Keratinocyte (primary cell): ENCODE data around the gene MVB12B. TPM values are rescaled to one million over a fixed set of nuclear protein-coding genes. Genes with fewer than 3 reads are reported as not detected.

Experiments used
- DNase-seq: peaks from one replicate; pipeline ENCODE4 v3.0.0-alpha.2; 2011; ENCODE audit warnings: low read depth, missing footprints, low spot score
- FAIRE-seq: peaks from 2 replicates; lab custom pipeline; 2011; peaks lifted over from hg19 to GRCh38; lab: Jason Lieb, UNC
- H2AFZ ChIP-seq: 2 replicates; pipeline ENCODE4 v1.6.0; 2012; ENCODE audit warnings: low read length, control low read depth, inconsistent platforms; ENCODE audit not compliant: control insufficient read depth
- H3K27ac ChIP-seq: 2 replicates; pipeline ENCODE4 v1.5.1; 2011; ENCODE audit warnings: low read length; ENCODE audit not compliant: control insufficient read depth, insufficient read depth
- H3K27me3 ChIP-seq: 3 replicates; pipeline ENCODE4 v1.6.0; 2011; ENCODE audit warnings: low read length; ENCODE audit not compliant: control insufficient read depth, insufficient read depth; ENCODE audit errors: extremely low read depth
- H3K36me3 ChIP-seq, 2 experiments: 2 replicates in 1 of 2; 3 replicates in 1 of 2; pipeline ENCODE4 v1.5.1; 2011; ENCODE audit warnings: low read length in 2 of 2, mild to moderate bottlenecking in 1 of 2; ENCODE audit not compliant: control insufficient read depth in 2 of 2, insufficient read depth in 2 of 2; ENCODE audit errors: extremely low read depth in 1 of 2
- H3K4me1 ChIP-seq: 3 replicates; pipeline ENCODE4 v1.5.1; 2011; ENCODE audit warnings: low read length; ENCODE audit not compliant: control insufficient read depth, insufficient read depth; ENCODE audit errors: extremely low read depth
- H3K4me2 ChIP-seq: 3 replicates; pipeline ENCODE4 v1.6.0; 2011; ENCODE audit warnings: low read depth, low read length; ENCODE audit not compliant: control insufficient read depth, insufficient read depth; ENCODE audit errors: extremely low read depth
- H3K4me3 ChIP-seq, 3 experiments: fragments of 200-600 bp in 1 of 3; sonication (generic) in 1 of 3; 2 replicates in 2 of 3; 3 replicates in 1 of 3; pipeline ENCODE4 v1.5.1; 2011 to 2016; ENCODE audit warnings: low read length in 3 of 3, mild to moderate bottlenecking in 3 of 3, control low read depth in 2 of 3, inconsistent platforms in 1 of 3, low read depth in 1 of 3, mixed read lengths in 1 of 3, mixed run types in 1 of 3, moderate library complexity in 1 of 3; ENCODE audit not compliant: control insufficient read depth in 2 of 3, insufficient read depth in 2 of 3; ENCODE audit errors: extremely low read depth in 1 of 3
- H3K79me2 ChIP-seq: 2 replicates; pipeline ENCODE4 v1.6.0; 2012; ENCODE audit warnings: low read length; ENCODE audit not compliant: control insufficient read depth, insufficient read depth
- H3K9ac ChIP-seq: 3 replicates; pipeline ENCODE4 v1.6.0; 2011; ENCODE audit warnings: low read length; ENCODE audit not compliant: control insufficient read depth, insufficient read depth; ENCODE audit errors: extremely low read depth
- H3K9me1 ChIP-seq: 3 replicates; pipeline ENCODE4 v1.6.0; 2011; ENCODE audit warnings: low read length; ENCODE audit not compliant: control insufficient read depth, insufficient read depth; ENCODE audit errors: extremely low read depth
- H3K9me3 ChIP-seq: 2 replicates; pipeline ENCODE4 v1.5.1; 2012; ENCODE audit warnings: low read depth, low read length; ENCODE audit not compliant: control insufficient read depth
- H4K20me1 ChIP-seq: 3 replicates; pipeline ENCODE4 v1.6.0; 2011; ENCODE audit warnings: low read length; ENCODE audit not compliant: control insufficient read depth, insufficient read depth; ENCODE audit errors: extremely low read depth
- CTCF ChIP-seq, 3 experiments: IDR thresholded peaks in 1 of 3; conservative IDR thresholded peaks in 1 of 3; optimal IDR thresholded peaks in 1 of 3; 2 replicates in 2 of 3; 3 replicates in 1 of 3; pipeline versions ENCODE3 to v1.5.1; 2011; ENCODE audit warnings: low read length in 3 of 3, mild to moderate bottlenecking in 3 of 3, moderate library complexity in 2 of 3, control low read depth in 1 of 3, inconsistent platforms in 1 of 3; ENCODE audit not compliant: insufficient read depth in 2 of 3; ENCODE audit errors: extremely low read depth in 1 of 3
- EZH2 ChIP-seq: IDR thresholded peaks from one replicate; pipeline ENCODE4 v1.6.1; 2012; ENCODE audit warnings: inconsistent platforms, mild to moderate bottlenecking, low read length, moderate library complexity
- dilution Hi-C: fragments of 300-500 bp; cut with MboI; formaldehyde crosslinking; loops from one replicate; pipeline ENCODE4 v1.7.0; 2020; ENCODE audit warnings: low sequenced_read_pairs; ENCODE audit not compliant: extremely low pct_ligation_motif_present
- polyA plus RNA-seq, 5 experiments: library from polyadenylated mRNA; depleted of rRNA in 3 of 5; stranded (reverse) in 3 of 5; stranded (forward) in 1 of 5; unstranded in 1 of 5; fragments of >200 nt; gene quantifications; 1 replicate in 1 of 5; 2 replicates in 3 of 5; 3 replicates in 1 of 5; pipeline versions ENCODE4 v1.2.1 to v1.2.3, GENCODE V29; 2011 to 2012; ENCODE audit warnings: missing spikeins in 2 of 5, low read depth in 1 of 5, low replicate concordance in 1 of 5

MVB12B gene
- polyA plus RNA-seq, 1 donor (not counting 4 experiments of a cell fraction or from before 2014, with no cell fraction given), result 1.2 TPM

DNA sequence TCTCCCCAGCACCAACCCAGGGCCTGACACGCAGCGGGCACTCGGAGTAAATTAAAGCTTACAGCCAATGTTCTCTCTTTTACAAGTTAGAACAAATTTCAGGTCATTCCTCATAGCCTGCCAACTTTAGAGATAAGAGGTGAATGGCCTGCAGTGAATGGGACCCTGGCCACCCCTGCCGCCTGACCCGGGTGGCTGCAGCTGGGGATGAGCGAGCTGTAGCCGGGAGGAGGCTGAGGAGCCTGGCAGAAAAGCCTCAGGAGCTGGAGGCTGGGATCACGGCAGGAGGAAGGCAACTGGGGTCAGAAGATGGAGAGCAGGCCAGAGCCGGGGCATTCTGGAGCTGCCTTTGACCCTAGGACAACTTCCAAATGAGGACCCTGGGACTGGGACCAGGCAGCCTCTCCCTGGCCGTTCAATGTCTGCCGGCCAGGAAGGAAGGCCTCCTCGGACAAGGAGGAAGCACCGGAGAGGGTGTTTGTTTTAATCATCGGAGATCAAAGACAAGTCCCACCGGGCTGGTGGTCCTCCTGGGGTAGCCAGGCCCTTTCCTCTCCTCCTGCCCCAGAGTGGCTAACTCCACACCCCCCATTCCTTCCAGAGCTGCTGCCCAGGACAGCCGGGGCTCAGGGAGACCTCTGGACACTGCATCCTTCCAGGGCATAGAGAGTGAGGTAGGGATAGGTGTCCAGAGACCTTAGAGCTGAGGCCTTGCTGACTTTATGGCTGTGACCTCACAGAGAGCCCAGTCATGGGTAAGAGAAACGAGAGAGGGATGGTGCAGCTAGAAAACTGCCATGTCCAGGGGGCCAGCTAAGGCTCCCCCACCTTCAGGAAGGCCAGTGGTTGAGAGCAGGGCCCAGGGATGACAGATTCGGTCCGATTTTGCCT is 199.8 kb downstream of the MVB12B start:
- H3K9me3 ChIP-seq, result no peaks in the 10 kb centered on the region
- H3K4me2 ChIP-seq, result no peak overlapping the region
- no peaks in the 10 kb centered on the region for H3K79me2 ChIP-seq
- H3K27me3 ChIP-seq, result peaks cover 34% of the 10 kb centered on the region
- H3K9me1 ChIP-seq, result no peaks in the 10 kb centered on the region
- FAIRE-seq (no peak), DNase-seq (no peak)
- H4K20me1 ChIP-seq, result no peaks in the 10 kb centered on the region
- H3K4me1 ChIP-seq, result no peaks in the 10 kb centered on the region
- no peak overlapping the region for H3K9ac ChIP-seq
- H3K27ac ChIP-seq, result no peak overlapping the region
- dilution Hi-C loops, result no loop called here
- no peak for TF ChIP-seq EZH2
- no peaks in the 10 kb centered on the region for H3K36me3 ChIP-seq
- H3K4me3 ChIP-seq, result no peak overlapping the region
- H2AFZ ChIP-seq, result no peak overlapping the region

- dilution Hi-C loops, result no loop called here
- Histone ChIP-seq H3K4me1 (no peaks in the 10 kb centered on the region), H3K27me3 (peaks cover 34% of the 10 kb centered on the region)
These were observed 200.6 kb downstream of the MVB12B start for GRCh38 chr9:126527109-126527825.

More at GRCh38 chr9:126527109-126527825, 200.6 kb downstream of the MVB12B start:
- Histone ChIP-seq H3K9ac (no peak overlapping the region), H3K9me3 (no peaks in the 10 kb centered on the region), H3K27ac (no peak overlapping the region), H3K9me1 (no peaks in the 10 kb centered on the region), H2AFZ (no peak overlapping the region), H3K4me2 (no peak overlapping the region), H3K36me3 (no peaks in the 10 kb centered on the region), H3K4me3 (no peak overlapping the region), H4K20me1 (no peaks in the 10 kb centered on the region), H3K79me2 (no peaks in the 10 kb centered on the region)
- TF ChIP-seq CTCF (optimal IDR thresholded peaks at IDR 0.05 in 1 of 3, IDR thresholded peaks at IDR 0.05 in 1 of 3, conservative IDR thresholded peaks at IDR 0.05 in 1 of 3; ENCODE audit: extremely low read depth in 1 of 3, insufficient read depth in 2 of 3, low read length in 3 of 3), result no peak
- TF ChIP-seq EZH2, result no peak
- FAIRE-seq (no peak), DNase-seq (no peak)
